SK-N-SH (cell line): ENCODE results near the gene DDX17. TPM values are rescaled to one million over a fixed set of nuclear protein-coding genes. Genes with fewer than 3 reads are reported as not detected.

Experiments
- CTCF ChIA-PET: fragments of 300-600, 350-600 bp; formaldehyde crosslinking; extraction: SDS; loops from one replicate; lab custom pipeline; 2021; lab: Yijun Ruan, JAX
- POLR2A ChIA-PET: fragments of 350-600 bp; sonication (Branson Sonifier 250); formaldehyde crosslinking; extraction: SDS; loops from one replicate; lab custom pipeline; 2020; ENCODE audit warnings: antibody characterized with exemption, inconsistent platforms; lab: Yijun Ruan, JAX
- DNase-seq: peaks from one replicate; pipeline ENCODE4 v3.0.0; 2012
- H2AFZ ChIP-seq: fragments of 200-600 bp; sonication (generic); 2 replicates; pipeline ENCODE4 v1.8.1; 2016; ENCODE audit warnings: antibody characterized with exemption, mild to moderate bottlenecking, low read depth
- H3F3A ChIP-seq: fragments of 200-600 bp; sonication (generic); replicated peaks from 2 replicates; pipeline ENCODE3; 2016; ENCODE audit warnings: antibody characterized with exemption, mild to moderate bottlenecking; ENCODE audit not compliant: insufficient read depth
- H3K27ac ChIP-seq, 2 experiments: fragments of 200-500 bp in 1 of 2; fragments of 200-600 bp in 1 of 2; sonication (Bioruptor generic) in 1 of 2; sonication (generic), shearing (Covaris generic) in 1 of 2; 2 replicates each; pipeline versions ENCODE4 v1.5.1 to v1.6.1; 2014 to 2016; ENCODE audit warnings: low read depth in 2 of 2, inconsistent platforms in 1 of 2, low read length in 1 of 2, mild to moderate bottlenecking in 1 of 2, mixed read lengths in 1 of 2
- H3K27me3 ChIP-seq: fragments of 200-600 bp; sonication (generic), shearing (Covaris generic); 2 replicates; pipeline ENCODE4 v1.6.1; 2016; ENCODE audit warnings: mixed run types; ENCODE audit not compliant: insufficient read depth
- H3K36me3 ChIP-seq, 2 experiments: fragments of 200-500 bp in 1 of 2; fragments of 200-600 bp in 1 of 2; sonication (Bioruptor generic) in 1 of 2; sonication (generic) in 1 of 2; replicated peaks in 1 of 2; 2 replicates each; pipeline versions ENCODE3 to v1.5.1; 2014 to 2016; ENCODE audit warnings: low read length in 1 of 2, mild to moderate bottlenecking in 1 of 2; ENCODE audit not compliant: insufficient read depth in 2 of 2, control insufficient read depth in 1 of 2
- H3K4me1 ChIP-seq, 2 experiments: fragments of 200-500 bp in 1 of 2; fragments of 200-600 bp in 1 of 2; sonication (Bioruptor generic) in 1 of 2; sonication (generic), shearing (Covaris generic) in 1 of 2; 2 replicates each; pipeline versions ENCODE4 v1.5.1 to v1.6.1; 2014 to 2016; ENCODE audit warnings: low read depth in 1 of 2, low read length in 1 of 2, mixed run types in 1 of 2; ENCODE audit not compliant: insufficient read depth in 2 of 2, control insufficient read depth in 1 of 2
- H3K4me2 ChIP-seq: fragments of 200-600 bp; sonication (generic), shearing (Covaris generic); 2 replicates; pipeline ENCODE4 v1.6.1; 2017; ENCODE audit warnings: mixed run types
- H3K4me3 ChIP-seq, 2 experiments: fragments of 200-500 bp in 1 of 2; fragments of 200-600 bp in 1 of 2; sonication (Bioruptor generic) in 1 of 2; sonication (generic), shearing (Covaris generic) in 1 of 2; 2 replicates each; pipeline versions ENCODE4 v1.5.1 to v1.8.1; 2014 to 2016; ENCODE audit warnings: low read depth in 2 of 2, inconsistent platforms in 1 of 2, low read length in 1 of 2, mild to moderate bottlenecking in 1 of 2, mixed read lengths in 1 of 2, moderate library complexity in 1 of 2
- H3K79me2 ChIP-seq: fragments of 200-600 bp; sonication (generic); 2 replicates; pipeline ENCODE4 v1.8.1; 2017; ENCODE audit warnings: mild to moderate bottlenecking; ENCODE audit not compliant: insufficient read depth
- H3K9ac ChIP-seq: fragments of 200-600 bp; sonication (generic); 2 replicates; pipeline ENCODE4 v1.6.1; 2017; ENCODE audit warnings: mixed run types
- H3K9me2 ChIP-seq: fragments of 200-600 bp; sonication (generic); 2 replicates; pipeline ENCODE4 v1.6.1; 2017; ENCODE audit warnings: mixed run types
- H3K9me3 ChIP-seq: fragments of 200-600 bp; sonication (generic); 2 replicates; pipeline ENCODE4 v1.6.1; 2017; ENCODE audit warnings: mixed run types, mild to moderate bottlenecking, moderate library complexity
- H4K20me1 ChIP-seq: fragments of 200-600 bp; sonication (generic); 2 replicates; pipeline ENCODE4 v1.6.1; 2017; ENCODE audit warnings: mild to moderate bottlenecking, mixed run types; ENCODE audit not compliant: insufficient read depth
- CHD2 ChIP-seq: fragments of 150-350 bp; IDR thresholded peaks from 2 replicates; pipeline ENCODE4 v1.6.1; 2018; ENCODE audit warnings: low read length; ENCODE audit not compliant: partially characterized antibody
- ELF1 ChIP-seq: IDR thresholded peaks from 2 replicates; pipeline ENCODE4 v1.4.0; 2012
- EZH2phosphoT487 ChIP-seq: fragments of 200-600 bp; sonication (generic); IDR thresholded peaks from 2 replicates; pipeline ENCODE4 v1.6.1; 2017; ENCODE audit warnings: low read depth, mixed run types, mild to moderate bottlenecking, antibody characterized with exemption, moderate library complexity, borderline replicate concordance
- FOXJ3 ChIP-seq: sonication (generic); formaldehyde crosslinking; IDR thresholded peaks from 2 replicates; pipeline ENCODE4 v1.5.1; 2020; ENCODE audit warnings: mild to moderate bottlenecking, missing genetic modification reagents
- FOXM1 ChIP-seq: IDR thresholded peaks from 2 replicates; pipeline ENCODE4 v1.4.0; 2012; ENCODE audit warnings: low read depth, mild to moderate bottlenecking
- GABPA ChIP-seq: IDR thresholded peaks from 2 replicates; pipeline ENCODE4 v1.4.0; 2012; ENCODE audit warnings: low read depth, mild to moderate bottlenecking
- JUND ChIP-seq: IDR thresholded peaks from 2 replicates; pipeline ENCODE4 v1.4.0; 2012
- NRF1 ChIP-seq: IDR thresholded peaks from 2 replicates; pipeline ENCODE4 v1.6.1; 2012; ENCODE audit warnings: low read depth, mild to moderate bottlenecking, low read length
- POLR2AphosphoS5 ChIP-seq: IDR thresholded peaks from 2 replicates; pipeline ENCODE4 v1.6.1; 2012; ENCODE audit warnings: low read depth, low read length
- RCOR1 ChIP-seq: fragments of 150-350 bp; IDR thresholded peaks from 2 replicates; pipeline ENCODE4 v1.6.1; 2017; ENCODE audit warnings: antibody characterized with exemption, low read length
- RXRA ChIP-seq: IDR thresholded peaks from 2 replicates; pipeline ENCODE4 v1.4.0; 2012; ENCODE audit warnings: low read depth, mild to moderate bottlenecking, borderline replicate concordance
- TCF12 ChIP-seq: IDR thresholded peaks from 2 replicates; pipeline ENCODE4 v1.4.0; 2012
- TEAD4 ChIP-seq: IDR thresholded peaks from 2 replicates; pipeline ENCODE4 v1.4.0; 2012; ENCODE audit warnings: mild to moderate bottlenecking, borderline replicate concordance; ENCODE audit not compliant: insufficient read depth
- USF1 ChIP-seq: IDR thresholded peaks from 2 replicates; pipeline ENCODE4 v1.4.0; 2012; ENCODE audit warnings: low read depth, borderline replicate concordance
- USF2 ChIP-seq: fragments of 150-350 bp; IDR thresholded peaks from 2 replicates; pipeline ENCODE4 v1.6.1; 2017; ENCODE audit warnings: antibody characterized with exemption, low read length, low read depth, borderline replicate concordance
- ZBTB33 ChIP-seq: IDR thresholded peaks from 2 replicates; pipeline ENCODE4 v1.4.0; 2012; ENCODE audit warnings: low read depth, borderline replicate concordance
- WGBS: methylation state at CpG from one replicate; pipeline ENCODE4 v1.1.6; 2017; ENCODE audit warnings: low lambda C conversion rate; 5-methylcytosine and 5-hydroxymethylcytosine counted together
- polyA plus RNA-seq, 3 experiments: library from polyadenylated mRNA; depleted of rRNA; stranded (reverse); fragments of >200 nt; gene quantifications; 2 replicates each; pipeline ENCODE4 v1.2.3, GENCODE V29; 2012
- TF ChIP-seq, protein P1 (sequence below): IDR thresholded peaks from 2 replicates; pipeline ENCODE4 v1.4.0; 2012; ENCODE audit warnings: low read depth
- TF ChIP-seq, protein P2 (sequence below): IDR thresholded peaks from 2 replicates; pipeline ENCODE4; 2012
- TF ChIP-seq, protein P3 (sequence below): fragments of 200-600 bp; sonication (generic); IDR thresholded peaks from 2 replicates; pipeline ENCODE4 v1.6.1; 2017; ENCODE audit warnings: antibody characterized with exemption, mild to moderate bottlenecking, moderate library complexity

DDX17 gene
- polyA plus RNA-seq, 1 of the 3 experiments (the other 2 are of a cell fraction), result 111 TPM

GRCh38 chr22:38504731-38505540, 1.2 kb downstream of the DDX17 start:
- peak overlapping the region; percentile 91 to 96 for H3K27ac ChIP-seq
- no peaks in the 10 kb centered on the region for H3F3A ChIP-seq
- no peak overlapping the region for H2AFZ ChIP-seq
- H3K9me3 ChIP-seq, result no peaks in the 10 kb centered on the region
- H3K4me1 ChIP-seq, result peaks cover 2 to 9% of the 10 kb centered on the region in 2 experiments; a peak in 3 of 4 replicates
- TF ChIP-seq POLR2AphosphoS5, result no peak
- TF ChIP-seq, protein P1, sequence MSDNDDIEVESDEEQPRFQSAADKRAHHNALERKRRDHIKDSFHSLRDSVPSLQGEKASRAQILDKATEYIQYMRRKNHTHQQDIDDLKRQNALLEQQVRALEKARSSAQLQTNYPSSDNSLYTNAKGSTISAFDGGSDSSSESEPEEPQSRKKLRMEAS, result no peak
- TF ChIP-seq NRF1, result no peak
- TF ChIP-seq ELF1, result no peak
- TF ChIP-seq TCF12, result no peak
- no peak for TF ChIP-seq FOXJ3 (CRISPR knock-in tag)
- TF ChIP-seq, protein P2, sequence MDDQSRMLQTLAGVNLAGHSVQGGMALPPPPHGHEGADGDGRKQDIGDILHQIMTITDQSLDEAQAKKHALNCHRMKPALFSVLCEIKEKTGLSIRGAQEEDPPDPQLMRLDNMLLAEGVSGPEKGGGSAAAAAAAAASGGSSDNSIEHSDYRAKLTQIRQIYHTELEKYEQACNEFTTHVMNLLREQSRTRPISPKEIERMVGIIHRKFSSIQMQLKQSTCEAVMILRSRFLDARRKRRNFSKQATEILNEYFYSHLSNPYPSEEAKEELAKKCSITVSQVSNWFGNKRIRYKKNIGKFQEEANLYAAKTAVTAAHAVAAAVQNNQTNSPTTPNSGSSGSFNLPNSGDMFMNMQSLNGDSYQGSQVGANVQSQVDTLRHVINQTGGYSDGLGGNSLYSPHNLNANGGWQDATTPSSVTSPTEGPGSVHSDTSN, result no peak
- TF ChIP-seq ZBTB33, result no peak
- no peak for TF ChIP-seq USF2
- no peak for TF ChIP-seq TEAD4
- TF ChIP-seq FOXM1, result no peak
- no peak for TF ChIP-seq JUND
- TF ChIP-seq RXRA, result no peak
- no peak for TF ChIP-seq EZH2phosphoT487
- TF ChIP-seq, protein P3, sequence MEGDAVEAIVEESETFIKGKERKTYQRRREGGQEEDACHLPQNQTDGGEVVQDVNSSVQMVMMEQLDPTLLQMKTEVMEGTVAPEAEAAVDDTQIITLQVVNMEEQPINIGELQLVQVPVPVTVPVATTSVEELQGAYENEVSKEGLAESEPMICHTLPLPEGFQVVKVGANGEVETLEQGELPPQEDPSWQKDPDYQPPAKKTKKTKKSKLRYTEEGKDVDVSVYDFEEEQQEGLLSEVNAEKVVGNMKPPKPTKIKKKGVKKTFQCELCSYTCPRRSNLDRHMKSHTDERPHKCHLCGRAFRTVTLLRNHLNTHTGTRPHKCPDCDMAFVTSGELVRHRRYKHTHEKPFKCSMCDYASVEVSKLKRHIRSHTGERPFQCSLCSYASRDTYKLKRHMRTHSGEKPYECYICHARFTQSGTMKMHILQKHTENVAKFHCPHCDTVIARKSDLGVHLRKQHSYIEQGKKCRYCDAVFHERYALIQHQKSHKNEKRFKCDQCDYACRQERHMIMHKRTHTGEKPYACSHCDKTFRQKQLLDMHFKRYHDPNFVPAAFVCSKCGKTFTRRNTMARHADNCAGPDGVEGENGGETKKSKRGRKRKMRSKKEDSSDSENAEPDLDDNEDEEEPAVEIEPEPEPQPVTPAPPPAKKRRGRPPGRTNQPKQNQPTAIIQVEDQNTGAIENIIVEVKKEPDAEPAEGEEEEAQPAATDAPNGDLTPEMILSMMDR, result no peak
- TF ChIP-seq CHD2, result no peak
- no peak for TF ChIP-seq RCOR1
- TF ChIP-seq GABPA, result no peak
- TF ChIP-seq USF1, result no peak
- H3K4me3 ChIP-seq, result peak overlapping the region; percentile 67 to 73
- WGBS, result under 1% methylated on average over 20 of the region's 35 CpGs
- peaks cover 6 to 18% of the 10 kb centered on the region in 2 experiments for H3K36me3 ChIP-seq
- POLR2A ChIA-PET, result interaction anchor here (0.6 kb wide), 1 partner anchor 1557 kb away, joined by 3 read pairs; no protein-coding TSS in a partner anchor
- H3K9me2 ChIP-seq, result no peaks in the 10 kb centered on the region
- H3K27me3 ChIP-seq, result no peaks in the 10 kb centered on the region
- H3K4me2 ChIP-seq, result peak overlapping the region; percentile 78
- DNase-seq, result peak; percentile 11
- H3K9ac ChIP-seq, result peak overlapping the region; percentile 98
- H4K20me1 ChIP-seq, result peaks cover 48% of the 10 kb centered on the region
- H3K79me2 ChIP-seq, result peaks cover 61% of the 10 kb centered on the region
- CTCF ChIA-PET, result no interaction called here
